Measurements from ENCODE around the gene ZNF787. TPM values are rescaled to one million over a fixed set of nuclear protein-coding genes. Genes with fewer than 3 reads are reported as not detected.

Gene ZNF787
- total and polyA plus RNA-seq, 2 of the 8 experiments (the other 6 are each of a cell fraction or from before 2014, with no cell fraction given): 19.7 to 56.0 TPM

DNA sequence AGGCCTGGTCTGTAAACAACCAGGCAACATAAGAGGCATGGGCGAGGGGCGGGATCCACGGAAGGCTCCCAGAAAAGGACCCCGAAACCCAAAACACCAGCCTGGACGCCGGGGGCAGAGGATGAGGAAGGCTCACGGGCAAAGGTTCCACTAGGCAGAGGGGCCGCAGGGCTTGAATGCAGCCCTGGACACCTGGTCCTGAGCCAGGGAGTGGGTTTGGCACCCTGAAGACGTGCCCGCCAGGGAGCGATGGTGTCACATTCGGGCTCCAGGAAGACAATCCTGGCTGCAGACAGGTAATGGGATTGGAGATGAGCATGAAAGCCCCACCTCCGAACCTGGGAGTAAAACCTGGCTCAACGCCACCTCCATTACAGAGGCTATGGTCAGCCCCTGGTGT, 31.8 kb downstream of the ZNF787 start:
- POLR2A ChIA-PET (ENCODE audit: partially characterized antibody): interaction anchor here (0.7 to 3.6 kb wide), 2 partner anchors 8 to 25 kb away, joined by 3 to 15 read pairs; no protein-coding TSS in a partner anchor
- CTCF ChIA-PET (ENCODE audit: partially characterized antibody): interaction anchor here (1.2 to 2.0 kb wide), 2 partner anchors 10 to 17 kb away, joined by 4 to 6 read pairs; no protein-coding TSS in a partner anchor
- peaks cover 0 to 43% of the 10 kb centered on the region in 2 experiments; a peak in 2 of 4 replicates for H3K79me2 ChIP-seq (ENCODE audit: control insufficient read depth in 1 of 2, insufficient read depth in 2 of 2, low read length in 2 of 2)

More for the DNA sequence above, 31.8 kb downstream of the ZNF787 start:
- no peak overlapping the region for H2BK12ac ChIP-seq (ENCODE audit: low read depth, low read length)
- peak overlapping the region; percentile 71; the same call in 1 of the 2 replicates for H4K8ac ChIP-seq (ENCODE audit: extremely low read depth, insufficient read depth, low read length)
- no peak overlapping the region; the same call in 1 of the 2 replicates for H2BK5ac ChIP-seq (ENCODE audit: low read depth, low read length)
- H3K27me3 ChIP-seq (replicated peaks in 1 of 4; ENCODE audit: control insufficient read depth in 3 of 4, extremely low read depth in 1 of 4, insufficient read depth in 3 of 4, low read length in 3 of 4): no peaks in the 10 kb centered on the region
- no peak overlapping the region for H3K18ac ChIP-seq (ENCODE audit: extremely low read depth, low read length)
- H3K23me2 ChIP-seq (ENCODE audit: low read depth, low read length): no peaks in the 10 kb centered on the region
- no peak overlapping the region for H2BK20ac ChIP-seq (ENCODE audit: low read length)
- no peak overlapping the region for H3K4ac ChIP-seq (replicated peaks; ENCODE audit: insufficient read length, low read depth, low read length)
- FAIRE-seq (no peak), DNase-seq (ENCODE audit: low read depth in 1 of 2, low spot score in 2 of 2) (no peak)
- TF ChIP-seq PHF8 (conservative IDR thresholded peaks at IDR 0.05; ENCODE audit: low read depth, low read length): no peak
- peak in 1 of 2 experiments; percentile 22; a peak in 2 of 4 replicates for TF ChIP-seq RAD21 (IDR thresholded peaks at IDR 0.05 in 1 of 2, conservative IDR thresholded peaks at IDR 0.05 in 1 of 2; ENCODE audit: low read depth in 2 of 2, low read length in 2 of 2)
- H3K36me3 ChIP-seq (ENCODE audit: control insufficient read depth in 2 of 4, insufficient read depth in 4 of 4, low read length in 3 of 4): peaks cover 2 to 14% (median 8%) of the 10 kb centered on the region in 4 experiments; a peak in 4 of 8 replicates
- H3K27ac ChIP-seq (ENCODE audit: low read depth, low read length): no peak overlapping the region
- H2BK15ac ChIP-seq (ENCODE audit: low read length): no peak overlapping the region
- peaks cover 23 to 27% of the 10 kb centered on the region in 2 experiments for H4K20me1 ChIP-seq (replicated peaks in 1 of 2; ENCODE audit: control insufficient read depth in 1 of 2, insufficient read depth in 2 of 2, low read length in 2 of 2)
- no peak overlapping the region for H3K23ac ChIP-seq (ENCODE audit: insufficient read length)
- no peak overlapping the region for H3K9ac ChIP-seq (replicated peaks in 1 of 4; ENCODE audit: extremely low read depth in 1 of 4, low read depth in 3 of 4, low read length in 3 of 4)
- H2AK5ac ChIP-seq (ENCODE audit: low read depth, low read length): no peak overlapping the region
- H3K14ac ChIP-seq (ENCODE audit: insufficient read length): no peak overlapping the region
- no peak overlapping the region for H4K91ac ChIP-seq (replicated peaks; ENCODE audit: insufficient read length, low read length)
- no peaks in the 10 kb centered on the region for H3K9me3 ChIP-seq (ENCODE audit: insufficient read depth in 2 of 2, low read depth in 1 of 2, low read length in 1 of 2)
- 94% methylated on average over 14 of the region's 14 CpGs; no CpG with 5 or more reads in 1 of the 2 experiments for WGBS, 2 experiments (ENCODE audit: extremely low coverage in 1 of 2, insufficient coverage in 1 of 2, insufficient read length in 1 of 2, insufficient replicate concordance in 2 of 2, low coverage in 1 of 2, low lambda C conversion rate in 2 of 2, missing lambda C conversion rate in 1 of 2)
- H3K4me3 ChIP-seq (ENCODE audit: extremely low read depth in 1 of 4, insufficient read depth in 2 of 4, low read depth in 3 of 4, low read length in 4 of 4): no peak overlapping the region
- H3K56ac ChIP-seq (replicated peaks; ENCODE audit: insufficient read length, low read depth, low read length): no peak overlapping the region
- peaks cover 21% of the 10 kb centered on the region for H3K79me1 ChIP-seq (ENCODE audit: low read depth, low read length)
- peaks cover 0 to 15% (median 5%) of the 10 kb centered on the region in 4 experiments; a peak in 5 of 7 replicates for H3K4me1 ChIP-seq (replicated peaks in 1 of 4; ENCODE audit: control insufficient read depth in 3 of 4, insufficient read depth in 4 of 4, low read length in 3 of 4)
- no peak overlapping the region for H3K4me2 ChIP-seq (ENCODE audit: insufficient read depth in 1 of 2, low read depth in 2 of 2, low read length in 2 of 2)
- no peak overlapping the region for H2AFZ ChIP-seq (ENCODE audit: low read length)
- no peak overlapping the region for H2BK120ac ChIP-seq (replicated peaks; ENCODE audit: low read depth, low read length)
- no peak overlapping the region for H4K5ac ChIP-seq (ENCODE audit: insufficient read length, low read depth, low read length)

All from H1 (cell line).